GM18907 (cell line): ENCODE data around the gene PLEKHA3.

ENCODE experiments used
- ATAC-seq: cut with Tn5 transposase; IDR thresholded peaks from one replicate; pipeline ENCODE4 v1.9.1; 2021; ENCODE audit warnings: mild to moderate bottlenecking, moderate library complexity; ENCODE audit not compliant: unreplicated experiment

The PLEKHA3 gene

DNA sequence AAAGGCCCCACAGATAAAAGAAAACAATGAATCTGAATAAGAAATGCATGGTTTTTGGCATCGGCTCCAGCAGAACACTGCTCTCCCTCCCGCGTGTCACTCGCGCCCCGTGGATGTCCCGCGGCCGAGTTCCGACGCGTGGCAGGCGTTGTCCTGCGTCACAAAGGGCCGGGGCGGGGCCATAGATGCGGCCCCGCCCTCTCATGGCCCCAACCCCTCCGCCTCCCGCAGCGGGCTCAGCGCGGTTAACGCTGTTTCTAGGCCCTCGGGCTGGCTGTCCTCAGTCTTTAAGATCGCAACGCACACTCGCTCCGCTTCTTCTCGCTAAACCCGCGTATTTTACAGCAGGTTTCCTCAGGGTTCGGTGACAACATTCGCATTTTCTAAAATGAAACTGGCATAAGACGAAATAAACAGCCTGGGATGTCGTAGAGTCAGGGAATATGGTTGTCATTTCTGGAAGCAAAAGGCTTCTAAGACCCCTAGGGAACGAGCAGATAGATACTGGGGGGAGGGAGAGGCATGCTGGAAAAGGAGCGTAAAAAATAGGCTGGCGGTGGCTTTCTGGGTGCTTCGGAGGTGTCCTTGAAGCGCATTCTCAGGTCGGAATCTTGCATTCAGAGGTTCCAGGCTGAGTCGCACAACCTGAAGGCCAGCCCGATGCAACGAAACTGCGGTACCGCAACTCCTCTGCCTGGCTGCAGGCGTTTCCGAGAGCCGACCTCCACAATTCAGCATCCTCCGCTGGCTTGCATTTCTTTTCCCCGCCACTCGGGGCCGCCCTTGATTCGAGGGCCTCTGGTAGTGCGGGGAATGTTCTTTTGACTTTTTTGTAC lies 1.6 kb upstream of the PLEKHA3 start, which contains the start of gene FKBP7:
Gene FKBP7, minus strand, starts transcription at position 162 of the 836 bp plus-strand sequence. Its CDS starts 101 bp downstream, at position 61.
- ATAC-seq = peak; percentile 44

DNA sequence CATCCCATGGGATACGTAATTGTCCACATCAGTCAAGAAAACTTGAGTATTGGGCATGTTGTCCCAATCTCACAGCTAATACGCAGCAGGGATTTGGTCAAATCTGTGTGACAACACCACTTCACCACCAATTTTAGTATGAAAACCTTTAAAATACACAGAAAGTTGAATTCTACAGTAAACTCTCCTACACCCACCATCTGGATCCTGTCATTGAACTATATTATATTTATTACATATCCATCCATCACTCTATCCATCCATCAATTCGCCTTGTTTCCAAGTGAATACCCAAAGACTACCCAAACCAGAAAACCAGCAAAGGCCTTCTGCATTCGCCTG lies 1.0 kb upstream of the PLEKHA3 start:
- no peak for ATAC-seq

- ATAC-seq = no peak
Measured at GRCh38 chr2:178479758-178480226, 465 bp upstream of the PLEKHA3 start.

DNA sequence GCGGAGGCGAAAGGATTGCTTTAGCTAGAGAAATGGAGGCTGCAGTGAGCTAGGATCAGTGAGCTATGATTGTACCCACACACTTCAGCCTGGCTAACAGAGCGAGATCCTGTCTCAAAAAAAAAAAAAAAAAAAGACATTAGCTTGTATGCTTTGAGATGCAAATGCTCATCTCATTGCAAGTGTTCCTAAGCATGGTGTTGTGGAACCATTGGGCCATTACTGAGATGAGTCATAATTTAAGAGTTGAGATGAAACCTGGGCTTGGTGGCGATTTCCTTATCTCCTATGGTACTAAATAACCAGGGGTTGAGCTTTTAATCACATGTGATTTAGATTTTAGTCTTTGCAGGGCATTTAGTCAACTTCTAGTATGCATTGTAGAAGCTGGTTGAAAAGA lies 2.2 kb downstream of the PLEKHA3 start:
- peak; percentile 36 for ATAC-seq

GRCh38 chr2:178484245-178485041 lies 4.2 kb downstream of the PLEKHA3 start:
- ATAC-seq = no peak

DNA sequence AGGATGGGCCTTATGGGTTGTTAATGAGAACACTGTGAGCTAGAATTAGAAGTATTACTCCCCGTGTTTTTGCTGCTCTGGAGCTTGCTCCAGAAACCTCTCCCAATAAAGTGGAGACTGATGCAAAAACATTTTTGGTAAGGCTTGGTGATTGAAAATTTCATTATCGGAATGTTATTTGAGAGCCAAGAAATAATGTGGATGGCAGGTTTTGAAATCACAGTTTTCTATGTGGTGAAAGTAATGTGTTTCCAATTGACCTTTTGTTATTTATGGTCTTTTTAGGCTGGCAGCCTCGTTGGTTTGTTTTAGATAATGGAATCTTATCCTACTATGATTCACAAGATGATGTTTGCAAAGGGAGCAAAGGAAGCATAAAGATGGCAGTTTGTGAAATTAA lies 5.1 kb downstream of the PLEKHA3 start:
- ATAC-seq = no peak

GRCh38 chr2:178491612-178492011 lies 11.4 kb downstream of the PLEKHA3 start:
- no peak for ATAC-seq

GRCh38 chr2:178496049-178496448 lies 15.8 kb downstream of the PLEKHA3 start:
- no peak for ATAC-seq

DNA sequence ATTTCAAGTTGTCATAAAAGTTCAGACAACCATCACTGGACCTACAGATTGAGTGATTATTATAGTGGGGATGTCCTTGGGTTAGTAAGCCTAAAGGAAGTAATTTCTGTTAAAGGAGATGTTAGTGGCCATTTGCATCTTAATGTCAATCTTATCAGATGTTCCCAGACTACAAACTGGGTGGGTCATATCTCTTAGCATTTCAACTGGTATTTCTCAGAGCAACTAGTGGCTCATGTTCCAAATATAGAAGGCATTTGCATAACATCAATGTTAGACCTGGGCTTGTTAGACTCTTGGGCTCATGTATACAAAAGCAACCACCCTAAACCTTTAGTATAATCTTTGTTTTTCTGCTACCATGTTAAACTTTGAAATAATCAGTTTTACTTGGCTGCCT lies 17.9 kb downstream of the PLEKHA3 start:
- ATAC-seq = no peak

DNA sequence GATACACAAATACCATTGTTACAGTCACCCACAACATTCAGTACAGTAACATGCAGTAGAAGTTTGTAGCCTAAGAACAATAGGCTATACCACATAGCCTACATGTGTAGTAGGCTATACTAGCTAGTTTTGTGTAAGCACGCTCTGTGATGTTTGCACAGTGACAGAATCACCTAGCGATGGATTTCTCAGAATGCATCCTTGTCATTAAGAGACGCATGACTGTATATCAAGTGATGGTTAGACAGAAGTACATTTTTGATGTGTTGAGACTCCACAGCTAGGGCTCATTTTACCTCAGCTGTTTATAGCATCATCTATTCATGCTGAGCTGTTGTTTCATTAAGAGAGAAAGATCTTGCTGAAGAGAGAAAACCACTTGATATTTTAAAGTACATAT lies 19.4 kb downstream of the PLEKHA3 start:
- ATAC-seq = no peak

GRCh38 chr2:178502751-178503150 lies 22.5 kb downstream of the PLEKHA3 start:
- ATAC-seq = no peak

DNA sequence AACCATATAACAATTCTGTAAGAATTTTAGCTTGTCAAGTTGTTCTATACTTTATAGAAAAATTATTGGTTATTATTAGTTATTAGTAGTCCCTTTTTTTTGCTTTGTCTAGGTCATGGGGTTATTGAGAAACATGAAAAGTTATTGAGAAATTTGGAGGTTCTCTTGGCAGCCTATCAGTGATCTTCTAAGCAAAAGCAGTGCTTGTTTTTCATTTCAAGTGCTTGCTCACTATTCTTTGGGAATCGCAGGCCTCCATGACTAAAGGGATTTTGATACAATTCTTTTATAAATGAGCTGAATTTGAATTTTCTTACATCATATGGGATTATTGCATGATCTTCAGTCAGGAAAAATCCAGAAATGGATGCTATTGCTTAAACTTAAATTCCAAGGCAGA lies 25.8 kb downstream of the PLEKHA3 start:
- ATAC-seq = no peak

DNA sequence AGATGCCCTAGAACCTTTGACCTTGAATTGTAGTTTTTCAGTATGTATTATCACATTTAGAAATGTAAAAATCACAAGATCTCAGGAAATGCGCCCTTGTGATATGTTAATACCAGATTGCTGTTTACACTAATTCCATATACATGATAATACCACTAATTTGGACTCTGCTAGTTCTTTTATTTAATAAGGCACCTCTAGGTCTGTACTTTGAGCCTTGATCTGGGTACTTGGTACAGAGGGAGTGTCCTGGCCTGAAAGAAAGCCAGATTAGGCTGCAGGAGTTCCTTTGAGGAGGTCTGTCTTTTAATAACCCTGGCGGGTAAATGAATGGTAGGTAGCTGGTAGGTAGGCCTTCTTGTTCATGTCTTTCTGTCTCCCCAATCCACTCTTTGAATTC lies 26.3 kb downstream of the PLEKHA3 start:
- ATAC-seq = no peak

DNA sequence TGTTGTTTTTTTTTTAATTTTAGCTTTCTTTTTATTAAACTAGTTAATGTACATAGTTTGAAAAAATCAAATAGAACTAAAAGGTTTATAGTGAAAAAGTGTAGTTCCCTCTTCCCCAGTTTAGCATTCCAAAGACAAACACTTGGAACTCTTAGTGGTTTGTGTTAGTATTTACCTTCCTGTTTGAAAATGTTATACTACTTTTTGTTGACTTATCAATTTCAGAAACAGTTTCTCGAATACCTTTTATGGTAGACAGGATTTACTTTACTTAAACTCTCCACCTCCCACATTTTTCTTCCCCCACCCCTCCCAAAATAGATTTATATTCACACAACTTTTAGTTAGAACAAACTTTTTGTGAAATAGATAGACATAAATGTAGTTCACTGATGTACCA lies 26.7 kb downstream of the PLEKHA3 start:
- no peak for ATAC-seq

DNA sequence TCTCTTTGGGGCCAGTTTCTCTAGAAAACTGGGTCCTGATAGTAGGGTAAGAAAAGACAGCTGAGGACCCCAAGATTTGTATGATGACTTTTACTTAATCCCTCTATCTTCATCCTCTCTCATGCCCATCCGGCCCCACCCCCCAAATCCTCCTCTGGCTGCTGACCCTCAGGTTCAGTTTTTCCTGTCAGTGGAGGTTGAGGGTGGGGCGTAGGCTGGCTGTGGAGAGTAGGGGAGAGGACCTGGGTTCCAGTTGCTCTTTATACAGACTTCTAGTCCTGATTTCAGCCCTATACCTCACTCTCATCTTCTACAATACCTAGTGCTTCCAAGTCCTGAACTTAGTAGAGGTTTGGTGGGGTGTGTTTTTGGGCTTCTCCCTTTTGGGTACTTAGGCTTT lies 28.4 kb downstream of the PLEKHA3 start:
- no peak for ATAC-seq

DNA sequence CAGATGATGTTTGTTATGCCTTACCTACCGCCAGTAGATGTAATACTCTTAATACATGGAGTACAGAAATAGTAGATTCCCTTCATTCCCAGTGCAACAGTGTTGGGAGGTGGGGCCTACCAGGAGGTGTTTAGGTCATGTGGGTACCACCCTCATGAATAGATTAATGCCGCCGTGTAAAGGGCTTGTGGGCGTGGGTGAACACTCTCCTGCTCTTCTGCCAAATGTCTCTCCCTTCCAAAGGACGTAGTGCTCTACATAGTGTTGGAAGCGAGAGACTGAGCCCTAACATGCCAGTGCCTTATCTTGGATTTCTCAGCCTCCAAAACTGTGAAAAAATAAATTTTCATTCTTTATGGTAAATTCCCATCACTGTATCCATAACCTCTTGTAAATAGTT lies 30.1 kb downstream of the PLEKHA3 start:
- ATAC-seq = no peak

DNA sequence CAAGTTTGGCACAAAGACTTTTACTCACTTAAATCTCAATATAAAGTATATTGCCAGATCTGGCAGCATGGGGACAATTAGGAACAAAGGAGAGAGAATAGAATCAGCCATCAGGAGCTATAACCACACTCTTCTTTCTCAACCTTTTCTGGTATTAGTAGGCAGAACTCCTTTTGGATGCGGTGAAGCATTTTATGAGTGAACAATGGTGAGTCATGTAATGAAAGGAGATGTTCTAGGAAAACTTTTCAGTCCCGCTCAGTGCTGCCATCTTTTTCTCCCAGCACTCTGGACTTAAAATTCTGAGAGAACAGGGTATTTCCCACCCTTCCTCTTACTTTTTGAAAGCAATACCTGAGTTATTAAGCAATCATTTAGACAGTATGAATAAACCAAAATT lies 32.2 kb downstream of the PLEKHA3 start:
- no peak for ATAC-seq

DNA sequence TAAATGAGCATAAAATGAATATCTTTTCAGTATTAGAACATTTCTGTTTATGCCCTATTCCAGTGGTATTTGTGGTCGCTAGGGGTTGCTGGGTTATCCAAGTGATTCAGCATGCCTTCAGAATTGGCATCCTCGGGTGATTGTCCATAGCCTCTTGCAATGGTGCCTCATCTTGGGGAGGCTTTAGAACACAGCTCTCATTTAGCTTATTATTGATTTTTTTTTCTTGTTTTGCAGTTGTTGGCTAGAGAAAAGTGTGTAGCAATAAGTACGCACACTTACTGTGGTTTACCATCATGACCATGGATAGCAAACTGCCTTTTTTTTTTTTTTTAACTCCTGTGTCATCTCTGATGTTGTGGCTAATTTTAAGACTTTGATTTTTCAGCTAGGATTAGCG lies 33.6 kb downstream of the PLEKHA3 start:
- no peak for ATAC-seq

- ATAC-seq = peak; percentile 71
Measured at GRCh38 chr2:178514664-178515063, 34.4 kb downstream of the PLEKHA3 start.

DNA sequence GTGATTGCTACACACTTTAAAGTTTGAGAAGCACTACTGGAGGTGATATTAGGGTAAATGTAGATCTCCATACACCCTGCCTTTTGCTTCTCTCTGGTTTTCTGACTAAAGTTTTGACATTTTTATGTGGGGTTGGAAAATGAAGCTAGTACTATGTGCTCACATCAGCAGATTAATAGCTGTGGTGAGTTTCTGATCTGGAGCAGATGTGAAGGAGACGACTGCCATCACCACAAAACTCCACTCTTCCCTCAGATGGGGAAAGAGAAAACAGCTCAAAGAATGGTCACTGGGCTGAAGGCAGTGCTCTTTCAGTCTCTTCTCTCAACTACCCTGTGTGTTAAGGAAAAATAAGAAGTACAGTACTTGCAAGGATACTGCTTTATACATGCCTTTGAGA lies 37.2 kb downstream of the PLEKHA3 start:
- no peak for ATAC-seq

DNA sequence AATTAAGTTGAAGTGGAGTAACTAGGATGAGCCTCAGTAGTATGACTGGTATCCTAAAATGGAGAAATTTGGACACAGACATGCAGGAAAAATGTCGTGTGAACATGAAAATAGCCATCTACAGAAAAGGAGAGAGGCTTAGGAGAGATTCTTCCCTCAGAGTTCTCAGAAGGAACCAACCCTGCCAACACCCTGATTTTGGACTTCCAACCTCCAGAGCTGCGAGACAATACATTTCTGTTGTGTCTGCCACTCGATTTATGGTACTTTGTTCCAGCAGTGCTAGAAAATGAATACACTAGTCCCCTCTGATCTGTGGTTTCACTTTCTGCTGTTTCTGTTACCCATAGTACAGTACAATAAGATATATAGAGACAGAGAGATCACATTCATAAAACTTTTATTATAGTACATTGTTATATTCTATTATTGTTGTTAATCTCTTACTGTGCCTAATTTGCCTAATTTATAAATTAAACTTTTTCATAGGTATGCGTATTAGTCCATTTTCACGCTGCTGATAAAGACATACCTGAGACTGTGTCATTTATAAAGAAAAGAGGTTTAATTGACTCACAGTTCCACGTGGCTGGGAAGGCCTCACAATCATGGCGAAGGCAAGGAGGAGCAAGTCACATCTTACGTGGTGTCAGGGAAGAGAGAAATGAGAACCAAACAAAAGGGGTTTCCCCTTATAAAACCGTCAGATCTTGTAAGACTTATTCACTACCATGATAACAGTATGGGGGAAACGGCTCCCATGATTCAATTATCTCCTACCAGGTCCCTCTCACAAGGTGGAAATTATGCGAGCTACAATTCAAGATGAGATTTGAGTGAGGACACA lies 41.3 kb downstream of the PLEKHA3 start:
- no peak for ATAC-seq
